ENCODE results near the gene MOCS1.

MOCS1 gene

DNA sequence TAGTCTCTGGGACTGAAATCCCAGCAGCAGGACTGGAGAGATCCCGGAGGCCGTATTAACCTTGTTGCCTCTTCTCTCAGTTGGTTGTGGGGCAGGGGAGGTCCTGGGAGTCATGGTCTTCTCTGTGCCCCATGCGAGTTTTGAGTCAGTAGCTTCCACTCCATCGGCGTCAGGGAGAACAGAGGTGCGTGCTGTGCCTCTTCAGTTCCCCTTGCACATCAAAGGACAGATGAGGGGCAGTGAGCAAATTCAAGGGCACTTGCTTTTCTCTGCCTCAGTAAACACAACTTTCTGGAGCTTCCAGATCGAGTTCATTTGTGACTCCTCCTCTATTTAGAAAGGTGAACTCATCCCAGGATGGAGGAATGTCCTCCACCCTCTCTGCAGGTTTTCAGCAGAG lies 48.6 kb downstream of the MOCS1 start:
- peaks cover 24% of the 10 kb centered on the region for H3K4me1 ChIP-seq (ENCODE audit: insufficient read depth, low read length)
- no peaks in the 10 kb centered on the region for H3K9me3 ChIP-seq (ENCODE audit: low read length)
- peaks cover 5% of the 10 kb centered on the region for H3K36me3 ChIP-seq (ENCODE audit: insufficient read depth, low read length)
- H3K4me3 ChIP-seq (ENCODE audit: low read depth in 1 of 2, low read length in 2 of 2), result no peak overlapping the region
- no peak overlapping the region for H3K27ac ChIP-seq (ENCODE audit: low read depth, low read length)
- no peak overlapping the region for H3K9ac ChIP-seq (ENCODE audit: low read length)
- no peaks in the 10 kb centered on the region for H3K27me3 ChIP-seq (ENCODE audit: control insufficient read depth in 1 of 2, insufficient read depth in 2 of 2, low read length in 2 of 2)

DNA sequence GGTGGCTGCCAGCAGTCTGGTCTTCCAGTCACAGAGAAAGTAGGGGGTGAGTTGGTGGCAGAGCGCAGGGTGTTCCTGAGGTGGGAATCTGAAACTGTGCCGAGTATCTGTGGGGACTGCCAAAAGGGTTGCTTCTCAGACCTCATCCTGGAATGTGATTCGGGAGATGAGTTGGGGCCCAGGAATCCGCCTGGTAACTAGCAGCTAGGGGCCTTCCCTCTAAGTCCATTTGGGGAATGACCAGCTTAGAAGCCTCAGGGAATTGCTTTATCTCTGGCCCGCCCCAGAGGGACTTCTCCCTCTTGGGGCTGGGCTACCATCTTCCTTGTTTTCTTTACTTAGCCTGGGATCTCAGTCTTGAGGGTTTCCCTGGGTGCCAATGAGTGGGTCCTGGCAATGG lies 49.6 kb downstream of the MOCS1 start:
- H3K4me3 ChIP-seq (ENCODE audit: low read depth in 1 of 2, low read length in 2 of 2), result no peak overlapping the region
- no peak overlapping the region for H3K9ac ChIP-seq (ENCODE audit: low read length)
- no peak overlapping the region for H3K27ac ChIP-seq (ENCODE audit: low read depth, low read length)
- peaks cover 8% of the 10 kb centered on the region for H3K36me3 ChIP-seq (ENCODE audit: insufficient read depth, low read length)
- H3K27me3 ChIP-seq (ENCODE audit: control insufficient read depth in 1 of 2, insufficient read depth in 2 of 2, low read length in 2 of 2), result no peaks in the 10 kb centered on the region
- H3K4me1 ChIP-seq (ENCODE audit: insufficient read depth, low read length), result peaks cover 24% of the 10 kb centered on the region
- H3K9me3 ChIP-seq (ENCODE audit: low read length), result no peaks in the 10 kb centered on the region

DNA sequence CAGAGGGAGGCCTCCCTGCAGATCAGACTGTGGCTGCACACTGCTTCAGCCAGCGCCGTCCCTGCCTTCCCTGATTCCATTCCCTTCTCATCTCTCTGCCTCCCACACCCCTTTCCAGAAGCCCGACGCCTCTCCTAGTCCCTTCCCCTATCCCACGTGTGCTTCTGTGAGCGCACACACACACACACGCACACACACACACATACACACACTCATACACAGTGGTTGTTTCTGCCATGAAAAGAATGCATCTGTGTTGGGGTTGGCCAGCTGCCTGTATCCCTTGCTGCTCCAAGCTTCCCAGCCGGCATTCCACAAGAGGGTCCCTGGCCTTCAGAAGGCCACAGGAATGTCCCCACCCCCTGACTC lies 51.7 kb downstream of the MOCS1 start:
- Histone ChIP-seq H3K36me3 (ENCODE audit: insufficient read depth, low read length) (peaks cover 21% of the 10 kb centered on the region), H3K9me3 (ENCODE audit: low read length) (no peaks in the 10 kb centered on the region), H3K27ac (ENCODE audit: low read depth, low read length) (peak overlapping the region; percentile 19), H3K4me1 (ENCODE audit: insufficient read depth, low read length) (peaks cover 18% of the 10 kb centered on the region), H3K27me3 (ENCODE audit: control insufficient read depth in 1 of 2, insufficient read depth in 2 of 2, low read length in 2 of 2) (no peaks in the 10 kb centered on the region), H3K4me3 (ENCODE audit: low read depth in 1 of 2, low read length in 2 of 2) (peak overlapping the region in 1 of 2 donors; percentile 16), H3K9ac (ENCODE audit: low read length) (no peak overlapping the region)

DNA sequence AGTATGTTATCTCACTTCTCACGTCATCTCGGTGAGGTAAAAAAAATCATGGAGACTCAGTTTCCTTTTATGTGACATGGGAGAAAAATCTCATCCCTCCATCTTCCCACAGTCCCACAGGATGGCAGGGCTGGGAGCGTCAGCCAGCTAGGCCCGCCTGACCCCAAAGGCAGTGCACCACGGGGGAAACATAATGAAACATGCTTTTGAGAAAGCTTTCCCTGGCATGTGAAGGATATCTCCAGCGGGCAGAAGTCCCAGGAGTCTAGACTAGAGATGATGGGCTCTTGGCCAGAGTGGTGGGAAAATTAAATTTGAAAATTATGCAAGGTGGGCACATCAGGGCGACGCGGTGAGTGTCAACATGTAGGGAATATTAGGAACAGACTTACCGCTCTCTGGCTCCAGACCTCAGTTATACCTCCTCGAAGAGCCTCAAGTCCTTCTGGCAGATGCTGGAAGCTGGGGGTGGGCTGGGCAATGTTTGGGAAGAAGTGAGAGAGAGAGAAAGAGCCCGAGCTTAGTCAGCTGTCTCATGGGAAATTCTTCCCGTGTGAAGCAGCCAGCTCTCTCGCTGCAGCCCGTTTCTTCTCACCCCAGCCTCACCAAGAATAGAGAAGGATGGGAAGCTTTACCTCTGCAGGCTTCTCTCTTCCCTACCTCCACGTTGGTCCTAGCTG lies 52.3 kb downstream of the MOCS1 start:
- H3K9ac ChIP-seq (ENCODE audit: low read length), result no peak overlapping the region
- peaks cover 15% of the 10 kb centered on the region for H3K4me1 ChIP-seq (ENCODE audit: insufficient read depth, low read length)
- H3K36me3 ChIP-seq (ENCODE audit: insufficient read depth, low read length), result peaks cover 26% of the 10 kb centered on the region
- no peak overlapping the region for H3K4me3 ChIP-seq (ENCODE audit: low read depth in 1 of 2, low read length in 2 of 2)
- H3K27me3 ChIP-seq (ENCODE audit: control insufficient read depth in 1 of 2, insufficient read depth in 2 of 2, low read length in 2 of 2), result no peaks in the 10 kb centered on the region
- no peak overlapping the region for H3K27ac ChIP-seq (ENCODE audit: low read depth, low read length)
- H3K9me3 ChIP-seq (ENCODE audit: low read length), result no peaks in the 10 kb centered on the region

DNA sequence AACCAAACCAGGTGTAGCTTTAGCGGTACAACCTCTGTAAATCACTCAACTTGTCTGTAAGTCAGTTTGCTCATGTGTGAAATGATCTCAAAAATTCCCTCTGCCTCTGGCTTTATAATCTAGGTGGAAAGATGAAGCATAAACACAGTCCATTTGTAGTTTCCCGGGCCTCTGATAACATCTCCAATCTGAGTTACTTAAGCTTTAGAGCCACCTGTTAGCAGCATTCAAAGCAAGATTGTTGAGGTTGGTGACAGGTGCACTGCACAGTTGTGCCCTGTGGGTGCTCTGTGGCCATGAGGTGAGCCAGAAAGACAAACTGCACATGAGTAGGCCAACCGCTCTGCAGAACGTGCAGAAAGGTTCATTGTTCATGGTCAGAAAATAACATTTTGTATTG lies 53.7 kb downstream of the MOCS1 start:
- no peak overlapping the region for H3K9ac ChIP-seq (ENCODE audit: low read length)
- no peak overlapping the region for H3K27ac ChIP-seq (ENCODE audit: low read depth, low read length)
- H3K36me3 ChIP-seq (ENCODE audit: insufficient read depth, low read length), result peaks cover 40% of the 10 kb centered on the region
- H3K27me3 ChIP-seq (ENCODE audit: control insufficient read depth in 1 of 2, insufficient read depth in 2 of 2, low read length in 2 of 2), result no peaks in the 10 kb centered on the region
- H3K9me3 ChIP-seq (ENCODE audit: low read length), result no peaks in the 10 kb centered on the region
- H3K4me1 ChIP-seq (ENCODE audit: insufficient read depth, low read length), result peaks cover 15% of the 10 kb centered on the region
- no peak overlapping the region for H3K4me3 ChIP-seq (ENCODE audit: low read depth in 1 of 2, low read length in 2 of 2)

GRCh38 chr6:39879535-39879934 lies 54.7 kb downstream of the MOCS1 start:
- H3K27ac ChIP-seq (ENCODE audit: low read depth, low read length), result no peak overlapping the region

GRCh38 chr6:39876826-39877225 lies 57.4 kb downstream of the MOCS1 start:
- H3K27me3 ChIP-seq (ENCODE audit: control insufficient read depth in 1 of 2, insufficient read depth in 2 of 2, low read length in 2 of 2), result no peaks in the 10 kb centered on the region
- no peak overlapping the region for H3K27ac ChIP-seq (ENCODE audit: low read depth, low read length)
- no peak overlapping the region for H3K9ac ChIP-seq (ENCODE audit: low read length)
- no peak overlapping the region for H3K4me3 ChIP-seq (ENCODE audit: low read depth in 1 of 2, low read length in 2 of 2)
- peaks cover 69% of the 10 kb centered on the region for H3K36me3 ChIP-seq (ENCODE audit: insufficient read depth, low read length)
- no peaks in the 10 kb centered on the region for H3K9me3 ChIP-seq (ENCODE audit: low read length)
- H3K4me1 ChIP-seq (ENCODE audit: insufficient read depth, low read length), result peaks cover 2% of the 10 kb centered on the region

More at GRCh38 chr6:39879535-39879934, 54.7 kb downstream of the MOCS1 start:
- Histone ChIP-seq H3K36me3 (ENCODE audit: insufficient read depth, low read length) (peaks cover 45% of the 10 kb centered on the region), H3K4me1 (ENCODE audit: insufficient read depth, low read length) (peaks cover 15% of the 10 kb centered on the region), H3K9me3 (ENCODE audit: low read length) (no peaks in the 10 kb centered on the region), H3K27me3 (ENCODE audit: control insufficient read depth in 1 of 2, insufficient read depth in 2 of 2, low read length in 2 of 2) (no peaks in the 10 kb centered on the region), H3K4me3 (ENCODE audit: low read depth in 1 of 2, low read length in 2 of 2) (no peak overlapping the region), H3K9ac (ENCODE audit: low read length) (no peak overlapping the region)

DNA sequence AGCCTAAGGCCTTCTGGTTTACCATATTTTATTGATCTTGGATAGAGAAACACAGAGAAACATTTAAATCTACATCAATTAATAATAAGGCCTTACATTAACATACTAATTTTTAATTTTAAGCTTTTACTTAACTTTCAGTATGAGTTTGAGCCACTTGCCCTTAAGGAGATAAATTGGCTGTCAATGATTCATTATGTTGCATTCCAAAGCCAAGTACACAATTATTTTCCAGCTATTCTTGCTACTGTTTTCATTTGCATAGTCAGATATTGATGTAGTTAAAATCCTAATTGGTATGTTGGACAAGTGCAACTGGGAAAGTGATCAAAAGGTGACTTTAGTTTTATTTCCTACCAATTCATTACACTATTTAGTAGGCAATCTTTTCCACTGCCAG lies 58.2 kb downstream of the MOCS1 start:
- peaks cover 76% of the 10 kb centered on the region for H3K36me3 ChIP-seq (ENCODE audit: insufficient read depth, low read length)
- no peak overlapping the region for H3K27ac ChIP-seq (ENCODE audit: low read depth, low read length)
- H3K9ac ChIP-seq (ENCODE audit: low read length), result no peak overlapping the region
- no peaks in the 10 kb centered on the region for H3K4me1 ChIP-seq (ENCODE audit: insufficient read depth, low read length)
- no peaks in the 10 kb centered on the region for H3K27me3 ChIP-seq (ENCODE audit: control insufficient read depth in 1 of 2, insufficient read depth in 2 of 2, low read length in 2 of 2)
- H3K4me3 ChIP-seq (ENCODE audit: low read depth in 1 of 2, low read length in 2 of 2), result no peak overlapping the region
- no peaks in the 10 kb centered on the region for H3K9me3 ChIP-seq (ENCODE audit: low read length)

DNA sequence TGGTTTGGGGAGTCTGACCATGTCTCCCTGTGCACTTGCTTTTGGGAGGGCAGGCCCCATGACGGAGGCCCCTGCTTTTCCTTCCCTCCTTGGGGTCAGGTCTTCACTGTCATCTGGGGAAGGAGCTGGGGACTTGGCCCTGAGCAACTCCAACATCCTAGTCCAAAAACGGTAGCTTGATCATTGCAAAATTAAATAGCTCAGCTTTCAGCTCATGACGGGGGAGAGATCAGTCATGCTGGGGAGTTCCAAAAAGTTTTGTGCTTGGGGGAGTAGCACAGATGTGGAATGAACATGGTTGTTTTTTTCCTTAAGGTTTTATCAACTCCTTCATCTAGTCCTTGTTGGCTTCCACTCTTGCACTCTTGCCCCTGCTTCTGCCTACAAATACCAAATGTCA lies 60.8 kb downstream of the MOCS1 start:
- Histone ChIP-seq H3K36me3 (ENCODE audit: insufficient read depth, low read length) (peaks cover 82% of the 10 kb centered on the region), H3K9me3 (ENCODE audit: low read length) (no peaks in the 10 kb centered on the region), H3K4me3 (ENCODE audit: low read depth in 1 of 2, low read length in 2 of 2) (no peak overlapping the region), H3K27me3 (ENCODE audit: control insufficient read depth in 1 of 2, insufficient read depth in 2 of 2, low read length in 2 of 2) (no peaks in the 10 kb centered on the region), H3K27ac (ENCODE audit: low read depth, low read length) (no peak overlapping the region), H3K4me1 (ENCODE audit: insufficient read depth, low read length) (no peaks in the 10 kb centered on the region), H3K9ac (ENCODE audit: low read length) (no peak overlapping the region)

DNA sequence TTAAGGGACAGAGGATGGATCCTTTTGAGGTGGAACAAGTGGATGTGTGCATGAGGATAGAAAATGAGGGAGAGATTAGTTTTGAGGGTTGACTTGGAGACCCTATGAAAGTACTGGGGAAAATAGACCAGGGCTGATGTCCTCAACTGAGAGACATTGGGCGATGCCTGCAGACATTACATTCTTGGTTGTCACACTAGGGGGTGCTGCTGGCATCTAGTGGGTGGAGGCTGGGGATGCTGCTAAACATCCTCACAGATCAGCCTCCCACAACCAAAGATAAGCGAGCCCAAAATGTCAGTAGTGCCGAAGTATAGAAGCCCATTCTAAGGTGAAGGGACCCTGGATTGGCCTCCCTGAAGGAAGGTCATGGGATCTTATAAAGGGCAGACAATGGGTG lies 63.3 kb downstream of the MOCS1 start:
- peaks cover 73% of the 10 kb centered on the region for H3K36me3 ChIP-seq (ENCODE audit: insufficient read depth, low read length)
- no peaks in the 10 kb centered on the region for H3K4me1 ChIP-seq (ENCODE audit: insufficient read depth, low read length)
- H3K27ac ChIP-seq (ENCODE audit: low read depth, low read length), result no peak overlapping the region
- H3K9ac ChIP-seq (ENCODE audit: low read length), result no peak overlapping the region
- no peak overlapping the region for H3K4me3 ChIP-seq (ENCODE audit: low read depth in 1 of 2, low read length in 2 of 2)
- no peaks in the 10 kb centered on the region for H3K9me3 ChIP-seq (ENCODE audit: low read length)
- no peaks in the 10 kb centered on the region for H3K27me3 ChIP-seq (ENCODE audit: control insufficient read depth in 1 of 2, insufficient read depth in 2 of 2, low read length in 2 of 2)

DNA sequence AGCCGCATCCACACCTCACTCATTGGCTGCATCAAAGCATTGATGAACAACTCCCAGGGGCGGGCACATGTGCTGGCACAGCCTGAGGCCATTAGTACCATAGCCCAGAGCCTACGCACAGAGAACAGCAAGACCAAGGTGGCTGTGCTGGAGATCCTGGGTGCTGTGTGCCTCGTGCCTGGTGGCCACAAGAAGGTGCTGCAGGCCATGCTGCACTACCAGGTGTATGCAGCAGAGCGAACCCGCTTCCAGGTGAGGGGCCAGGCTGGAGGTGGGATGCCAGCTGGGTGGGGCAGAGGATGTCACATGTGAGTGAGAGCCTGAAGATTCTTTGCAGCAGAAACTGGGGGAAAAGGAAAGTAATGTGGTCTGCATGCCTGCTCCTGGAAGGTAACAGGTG lies 66.7 kb downstream of the MOCS1 start:
- no peaks in the 10 kb centered on the region for H3K4me1 ChIP-seq (ENCODE audit: insufficient read depth, low read length)
- H3K9ac ChIP-seq (ENCODE audit: low read length), result no peak overlapping the region
- no peak overlapping the region for H3K27ac ChIP-seq (ENCODE audit: low read depth, low read length)
- H3K36me3 ChIP-seq (ENCODE audit: insufficient read depth, low read length), result peaks cover 51% of the 10 kb centered on the region
- no peak overlapping the region for H3K4me3 ChIP-seq (ENCODE audit: low read depth in 1 of 2, low read length in 2 of 2)
- H3K9me3 ChIP-seq (ENCODE audit: low read length), result no peaks in the 10 kb centered on the region
- H3K27me3 ChIP-seq (ENCODE audit: control insufficient read depth in 1 of 2, insufficient read depth in 2 of 2, low read length in 2 of 2), result no peaks in the 10 kb centered on the region
